Keratinocyte (primary cell): Measurements from ENCODE around the gene AMZ1. TPM values are rescaled to one million over a fixed set of nuclear protein-coding genes. Genes with fewer than 3 reads are reported as not detected.

Experiments
- DNase-seq: peaks from one replicate; pipeline ENCODE4 v3.0.0-alpha.2; 2011; ENCODE audit warnings: low read depth, missing footprints, low spot score
- FAIRE-seq: peaks from 2 replicates; lab custom pipeline; 2011; peaks lifted over from hg19 to GRCh38; lab: Jason Lieb, UNC
- H2AFZ ChIP-seq: 2 replicates; pipeline ENCODE4 v1.6.0; 2012; ENCODE audit warnings: low read length, control low read depth, inconsistent platforms; ENCODE audit not compliant: control insufficient read depth
- H3K27ac ChIP-seq: 2 replicates; pipeline ENCODE4 v1.5.1; 2011; ENCODE audit warnings: low read length; ENCODE audit not compliant: control insufficient read depth, insufficient read depth
- H3K27me3 ChIP-seq: 3 replicates; pipeline ENCODE4 v1.6.0; 2011; ENCODE audit warnings: low read length; ENCODE audit not compliant: control insufficient read depth, insufficient read depth; ENCODE audit errors: extremely low read depth
- H3K36me3 ChIP-seq, 2 experiments: 2 replicates in 1 of 2; 3 replicates in 1 of 2; pipeline ENCODE4 v1.5.1; 2011; ENCODE audit warnings: low read length in 2 of 2, mild to moderate bottlenecking in 1 of 2; ENCODE audit not compliant: control insufficient read depth in 2 of 2, insufficient read depth in 2 of 2; ENCODE audit errors: extremely low read depth in 1 of 2
- H3K4me1 ChIP-seq: 3 replicates; pipeline ENCODE4 v1.5.1; 2011; ENCODE audit warnings: low read length; ENCODE audit not compliant: control insufficient read depth, insufficient read depth; ENCODE audit errors: extremely low read depth
- H3K4me2 ChIP-seq: 3 replicates; pipeline ENCODE4 v1.6.0; 2011; ENCODE audit warnings: low read depth, low read length; ENCODE audit not compliant: control insufficient read depth, insufficient read depth; ENCODE audit errors: extremely low read depth
- H3K4me3 ChIP-seq, 3 experiments: fragments of 200-600 bp in 1 of 3; sonication (generic) in 1 of 3; 2 replicates in 2 of 3; 3 replicates in 1 of 3; pipeline ENCODE4 v1.5.1; 2011 to 2016; ENCODE audit warnings: low read length in 3 of 3, mild to moderate bottlenecking in 3 of 3, control low read depth in 2 of 3, inconsistent platforms in 1 of 3, low read depth in 1 of 3, mixed read lengths in 1 of 3, mixed run types in 1 of 3, moderate library complexity in 1 of 3; ENCODE audit not compliant: control insufficient read depth in 2 of 3, insufficient read depth in 2 of 3; ENCODE audit errors: extremely low read depth in 1 of 3
- H3K79me2 ChIP-seq: 2 replicates; pipeline ENCODE4 v1.6.0; 2012; ENCODE audit warnings: low read length; ENCODE audit not compliant: control insufficient read depth, insufficient read depth
- H3K9ac ChIP-seq: 3 replicates; pipeline ENCODE4 v1.6.0; 2011; ENCODE audit warnings: low read length; ENCODE audit not compliant: control insufficient read depth, insufficient read depth; ENCODE audit errors: extremely low read depth
- H3K9me1 ChIP-seq: 3 replicates; pipeline ENCODE4 v1.6.0; 2011; ENCODE audit warnings: low read length; ENCODE audit not compliant: control insufficient read depth, insufficient read depth; ENCODE audit errors: extremely low read depth
- H3K9me3 ChIP-seq: 2 replicates; pipeline ENCODE4 v1.5.1; 2012; ENCODE audit warnings: low read depth, low read length; ENCODE audit not compliant: control insufficient read depth
- H4K20me1 ChIP-seq: 3 replicates; pipeline ENCODE4 v1.6.0; 2011; ENCODE audit warnings: low read length; ENCODE audit not compliant: control insufficient read depth, insufficient read depth; ENCODE audit errors: extremely low read depth
- CTCF ChIP-seq, 3 experiments: IDR thresholded peaks in 1 of 3; conservative IDR thresholded peaks in 1 of 3; optimal IDR thresholded peaks in 1 of 3; 2 replicates in 2 of 3; 3 replicates in 1 of 3; pipeline versions ENCODE3 to v1.5.1; 2011; ENCODE audit warnings: low read length in 3 of 3, mild to moderate bottlenecking in 3 of 3, moderate library complexity in 2 of 3, control low read depth in 1 of 3, inconsistent platforms in 1 of 3; ENCODE audit not compliant: insufficient read depth in 2 of 3; ENCODE audit errors: extremely low read depth in 1 of 3
- EZH2 ChIP-seq: IDR thresholded peaks from one replicate; pipeline ENCODE4 v1.6.1; 2012; ENCODE audit warnings: inconsistent platforms, mild to moderate bottlenecking, low read length, moderate library complexity
- dilution Hi-C: fragments of 300-500 bp; cut with MboI; formaldehyde crosslinking; loops from one replicate; pipeline ENCODE4 v1.7.0; 2020; ENCODE audit warnings: low sequenced_read_pairs; ENCODE audit not compliant: extremely low pct_ligation_motif_present
- polyA plus RNA-seq, 5 experiments: library from polyadenylated mRNA; depleted of rRNA in 3 of 5; stranded (reverse) in 3 of 5; stranded (forward) in 1 of 5; unstranded in 1 of 5; fragments of >200 nt; gene quantifications; 1 replicate in 1 of 5; 2 replicates in 3 of 5; 3 replicates in 1 of 5; pipeline versions ENCODE4 v1.2.1 to v1.2.3, GENCODE V29; 2011 to 2012; ENCODE audit warnings: missing spikeins in 2 of 5, low read depth in 1 of 5, low replicate concordance in 1 of 5

Gene AMZ1
- polyA plus RNA-seq, 1 donor (not counting 4 experiments of a cell fraction or from before 2014, with no cell fraction given) = 0.04 TPM

- peaks cover 3% of the 10 kb centered on the region for H3K4me1 ChIP-seq
- TF ChIP-seq CTCF (optimal IDR thresholded peaks at IDR 0.05 in 1 of 3, IDR thresholded peaks at IDR 0.05 in 1 of 3, conservative IDR thresholded peaks at IDR 0.05 in 1 of 3; ENCODE audit: extremely low read depth in 1 of 3, insufficient read depth in 2 of 3, low read length in 3 of 3) = no peak
- TF ChIP-seq EZH2 = no peak
- DNase-seq (no peak), FAIRE-seq (no peak)
- H4K20me1 ChIP-seq = no peaks in the 10 kb centered on the region
- no peaks in the 10 kb centered on the region for H3K9me1 ChIP-seq
- no peak overlapping the region for H3K27ac ChIP-seq
- peaks cover 0 to 7% of the 10 kb centered on the region in 2 experiments for H3K36me3 ChIP-seq
- dilution Hi-C loops = no loop called here
- no peak overlapping the region for H2AFZ ChIP-seq
- H3K9me3 ChIP-seq = no peaks in the 10 kb centered on the region
- H3K27me3 ChIP-seq = peaks cover 13% of the 10 kb centered on the region
- H3K4me2 ChIP-seq = no peak overlapping the region
- no peaks in the 10 kb centered on the region for H3K79me2 ChIP-seq
- H3K9ac ChIP-seq = no peak overlapping the region
- no peak overlapping the region for H3K4me3 ChIP-seq
Observed at GRCh38 chr7:2663121-2663886, 24.7 kb upstream of the AMZ1 start.

- dilution Hi-C loops = no loop called here
- TF ChIP-seq EZH2 (no peak), CTCF (optimal IDR thresholded peaks at IDR 0.05 in 1 of 3, IDR thresholded peaks at IDR 0.05 in 1 of 3, conservative IDR thresholded peaks at IDR 0.05 in 1 of 3; ENCODE audit: extremely low read depth in 1 of 3, insufficient read depth in 2 of 3, low read length in 3 of 3) (no peak)
- peaks cover 3% of the 10 kb centered on the region for H3K4me1 ChIP-seq
Observed at GRCh38 chr7:2663960-2664359, 24.0 kb upstream of the AMZ1 start.

More at GRCh38 chr7:2663960-2664359, 24.0 kb upstream of the AMZ1 start:
- Histone ChIP-seq H3K27ac (no peak overlapping the region), H2AFZ (no peak overlapping the region), H3K4me3 (no peak overlapping the region), H3K4me2 (no peak overlapping the region), H3K9ac (no peak overlapping the region), H3K27me3 (peaks cover 13% of the 10 kb centered on the region), H3K79me2 (no peaks in the 10 kb centered on the region), H3K36me3 (peaks cover 0 to 6% of the 10 kb centered on the region in 2 experiments), H3K9me3 (no peaks in the 10 kb centered on the region), H3K9me1 (no peaks in the 10 kb centered on the region), H4K20me1 (no peaks in the 10 kb centered on the region)
- DNase-seq (no peak), FAIRE-seq (no peak)
